Choroid plexus epithelial cell (primary cell): Measurements from ENCODE around the gene TGFA.

Experiments used
- DNase-seq: peaks from one replicate; pipeline ENCODE4 v3.0.0-alpha.2; 2010; ENCODE audit warnings: low read depth
- H3K4me3 ChIP-seq: 2 replicates; pipeline ENCODE4 v1.5.1; 2011; ENCODE audit warnings: low read depth, mild to moderate bottlenecking, control low read depth, low read length, moderate library complexity
- CTCF ChIP-seq: conservative IDR thresholded peaks from 2 replicates; pipeline ENCODE4 v1.5.1; 2011; ENCODE audit warnings: low read depth, mild to moderate bottlenecking, control low read depth, inconsistent platforms, low read length, moderate library complexity

TGFA gene

DNA sequence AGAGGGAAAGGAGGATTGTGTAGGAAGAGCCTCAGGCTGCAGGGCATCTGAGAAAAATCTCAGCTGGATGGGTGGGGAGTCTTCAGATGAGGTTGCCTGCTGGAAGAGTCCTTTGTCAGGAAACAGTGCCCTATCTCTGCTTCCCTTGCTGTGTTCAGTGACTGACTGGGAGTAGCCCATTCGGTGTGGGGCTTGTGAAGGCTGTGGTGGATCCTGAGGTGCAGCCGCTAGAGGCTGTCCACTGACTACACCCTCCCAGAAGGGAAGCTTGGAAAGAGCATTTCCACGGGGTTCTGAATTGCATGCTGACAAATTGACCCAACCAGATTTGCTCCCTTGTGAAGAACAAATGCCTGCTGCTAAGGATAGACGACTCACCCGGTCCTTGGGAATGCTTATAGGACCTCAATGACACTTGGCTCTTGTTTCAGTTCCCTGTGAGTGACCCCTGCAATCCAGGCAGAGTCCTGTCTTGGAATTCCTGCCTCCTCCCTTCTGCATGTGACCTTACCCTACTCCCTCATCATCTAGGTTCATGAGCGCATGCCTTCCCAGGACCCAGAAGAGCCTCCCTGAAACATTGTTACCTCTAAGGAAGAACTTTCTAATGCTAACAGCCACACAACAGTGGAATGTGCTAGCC, 142.0 kb downstream of the TGFA start:
- no peak for DNase-seq
- no peak overlapping the region for H3K4me3 ChIP-seq
- no peak for TF ChIP-seq CTCF

- H3K4me3 ChIP-seq = no peak overlapping the region
- DNase-seq = no peak
- no peak for TF ChIP-seq CTCF
These were observed 150.2 kb downstream of the TGFA start for GRCh38 chr2:70403267-70404053.

GRCh38 chr2:70400539-70400938, 153.1 kb downstream of the TGFA start:
- DNase-seq = no peak
- H3K4me3 ChIP-seq = no peak overlapping the region
- no peak for TF ChIP-seq CTCF

DNA sequence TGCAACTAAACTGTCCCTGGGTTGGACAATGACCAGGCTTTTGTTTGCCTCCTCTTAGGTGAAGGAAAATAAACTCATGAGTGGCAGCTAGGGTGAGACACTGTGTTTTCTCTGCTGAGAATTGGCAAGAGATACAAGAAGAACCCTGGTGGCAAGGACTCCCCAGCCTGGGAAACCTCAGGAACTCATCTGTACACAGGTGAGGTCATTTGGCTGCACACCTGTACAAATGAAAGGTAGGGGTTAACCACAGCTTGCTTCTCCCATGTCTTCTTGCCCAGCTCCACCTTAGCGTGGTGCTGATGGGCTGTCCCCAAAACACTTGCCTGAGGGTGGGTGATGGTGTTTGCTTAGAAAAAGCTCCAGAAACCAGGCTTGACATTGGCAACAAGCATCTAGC, 154.6 kb downstream of the TGFA start:
- no peak overlapping the region for H3K4me3 ChIP-seq
- DNase-seq = no peak
- no peak for TF ChIP-seq CTCF
